GM21576 (cell line): Measurements from ENCODE around the gene BRIP1.
"Not testable (repeated sequence)": the region's sequence is repeated elsewhere in the genome, so short reads cannot be mapped to it uniquely, and the experiment has no call there.

Experiments
- ATAC-seq: cut with Tn5 transposase; IDR thresholded peaks from one replicate; pipeline ENCODE4 v1.9.1; 2021; ENCODE audit warnings: mild to moderate bottlenecking, moderate library complexity; ENCODE audit not compliant: unreplicated experiment

The BRIP1 gene

DNA sequence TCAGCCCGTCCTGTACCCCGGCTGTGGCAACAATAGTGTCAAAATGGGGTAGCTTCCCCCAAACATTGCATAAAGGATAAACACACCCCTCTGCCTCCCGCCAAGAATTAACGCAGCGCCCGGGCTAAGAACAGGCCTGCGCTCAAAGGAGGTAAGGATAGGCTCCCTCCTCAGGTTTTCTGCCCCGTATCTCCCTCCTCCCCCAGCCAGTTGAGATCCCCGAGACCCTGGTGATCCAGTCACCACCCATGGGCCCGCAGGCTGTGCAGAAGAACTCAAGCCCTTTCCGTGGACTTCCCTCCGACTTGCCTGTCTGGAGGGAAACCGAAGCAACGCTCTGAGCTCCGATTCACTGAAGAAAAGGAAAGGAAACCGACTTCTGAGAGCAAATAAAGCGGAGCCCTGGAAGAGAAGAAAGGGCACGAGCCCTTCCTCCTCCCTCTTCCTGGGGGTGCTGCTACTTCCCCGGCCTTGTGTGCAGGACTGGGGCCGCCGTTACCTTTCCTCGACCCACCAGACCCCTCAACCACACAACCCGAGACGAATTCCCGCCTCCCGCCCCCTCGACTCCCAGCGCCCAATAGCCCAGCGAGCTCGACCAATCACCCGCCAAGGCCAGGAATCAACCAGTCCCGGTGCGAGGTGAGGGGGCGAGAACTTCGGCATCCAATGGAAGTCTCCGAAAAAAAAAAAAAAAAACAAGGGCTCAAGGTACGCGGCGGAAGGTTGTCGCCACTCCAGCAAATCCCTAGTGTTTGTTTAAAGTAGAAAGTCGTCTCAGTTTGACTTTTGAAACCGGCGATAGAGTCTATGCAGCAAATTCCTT, at the start of gene BRIP1:
TSS of gene BRIP1 (minus strand) at position 554 of the 826 bp plus-strand sequence. CDS start 1,989 bp downstream, outside the sequence.
- peak; percentile 88 for ATAC-seq

- ATAC-seq = no peak
These were observed 45.1 kb upstream of the BRIP1 start for GRCh38 chr17:61908292-61909037.

DNA sequence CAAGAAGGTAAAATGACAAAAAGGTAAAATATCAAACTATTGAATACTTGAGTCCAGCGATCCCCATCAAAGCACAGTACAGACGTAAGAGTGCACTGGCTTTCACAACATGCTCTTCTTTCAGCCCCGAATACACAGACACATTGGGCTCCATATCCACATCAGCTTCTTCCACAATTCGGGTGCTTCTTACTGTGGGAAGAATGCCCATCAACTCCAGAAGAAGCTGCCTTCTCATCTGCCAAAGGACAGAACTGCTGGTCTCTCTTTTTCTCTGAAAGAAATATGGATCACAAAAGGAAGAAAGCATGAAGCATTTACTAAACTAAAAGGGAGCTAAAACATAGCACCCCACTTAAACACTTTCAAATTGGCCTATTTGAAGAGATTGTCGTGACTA, 44.0 kb upstream of the BRIP1 start:
- ATAC-seq = no peak

DNA sequence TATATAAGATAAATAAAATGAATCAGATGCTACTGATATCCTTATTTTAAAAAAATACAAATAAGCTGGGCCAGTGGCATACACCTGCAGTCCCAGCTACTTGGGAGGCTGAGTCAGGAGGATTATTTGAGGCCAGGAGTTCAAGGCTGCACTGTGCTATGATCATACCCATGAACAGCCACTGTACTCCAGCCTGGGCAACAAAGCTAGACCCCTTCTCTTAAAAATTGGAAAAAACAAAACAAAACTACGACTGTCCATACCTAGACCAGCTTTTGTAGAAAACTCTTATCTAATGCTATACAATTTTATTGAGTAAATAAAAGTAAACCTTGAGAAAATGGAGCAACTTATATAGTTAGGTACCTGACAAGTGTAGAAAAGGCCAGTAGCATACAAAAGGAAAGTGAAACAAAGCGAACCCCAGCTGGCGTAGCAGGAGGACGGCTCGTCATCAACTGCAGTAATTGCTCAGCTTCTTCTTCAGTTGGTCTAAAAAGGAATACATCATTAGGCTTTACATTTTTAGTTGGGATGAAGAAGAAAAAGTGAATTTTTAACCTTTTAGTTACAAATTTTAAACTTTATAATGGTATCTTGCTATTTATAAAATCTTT, 40.9 kb upstream of the BRIP1 start:
- no peak for ATAC-seq

GRCh38 chr17:61903251-61903650, 39.9 kb upstream of the BRIP1 start:
- ATAC-seq = no peak

- ATAC-seq = no peak
These were observed 34.3 kb upstream of the BRIP1 start for GRCh38 chr17:61897548-61898180.

GRCh38 chr17:61895391-61895790, 32.1 kb upstream of the BRIP1 start:
- no peak for ATAC-seq

DNA sequence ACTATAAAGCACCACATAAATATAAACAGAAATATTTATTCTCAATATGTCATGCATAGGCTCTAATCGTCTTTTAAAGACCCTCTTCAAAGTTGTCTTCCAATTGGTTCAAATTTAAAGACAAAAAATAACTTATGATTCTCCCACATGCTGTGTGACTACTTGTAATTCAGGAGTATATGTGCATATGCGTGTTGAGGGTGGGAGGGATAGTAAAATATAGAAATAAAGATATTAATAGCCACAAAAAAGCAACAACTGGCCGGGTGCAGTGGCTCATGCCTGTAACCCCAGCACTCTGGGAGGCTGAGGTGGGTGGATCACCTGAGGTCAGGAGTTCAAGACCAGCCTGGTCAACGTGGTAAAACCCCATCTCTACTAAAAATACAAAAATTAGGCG, 31.0 kb upstream of the BRIP1 start:
- not testable (repeated sequence) for ATAC-seq

GRCh38 chr17:61887733-61888132, 24.4 kb upstream of the BRIP1 start:
- not testable (repeated sequence) for ATAC-seq

- ATAC-seq = not testable (repeated sequence)
These were observed 22.5 kb upstream of the BRIP1 start for GRCh38 chr17:61885865-61886264.

- no peak for ATAC-seq
These were observed 21.5 kb upstream of the BRIP1 start for GRCh38 chr17:61884864-61885263.

DNA sequence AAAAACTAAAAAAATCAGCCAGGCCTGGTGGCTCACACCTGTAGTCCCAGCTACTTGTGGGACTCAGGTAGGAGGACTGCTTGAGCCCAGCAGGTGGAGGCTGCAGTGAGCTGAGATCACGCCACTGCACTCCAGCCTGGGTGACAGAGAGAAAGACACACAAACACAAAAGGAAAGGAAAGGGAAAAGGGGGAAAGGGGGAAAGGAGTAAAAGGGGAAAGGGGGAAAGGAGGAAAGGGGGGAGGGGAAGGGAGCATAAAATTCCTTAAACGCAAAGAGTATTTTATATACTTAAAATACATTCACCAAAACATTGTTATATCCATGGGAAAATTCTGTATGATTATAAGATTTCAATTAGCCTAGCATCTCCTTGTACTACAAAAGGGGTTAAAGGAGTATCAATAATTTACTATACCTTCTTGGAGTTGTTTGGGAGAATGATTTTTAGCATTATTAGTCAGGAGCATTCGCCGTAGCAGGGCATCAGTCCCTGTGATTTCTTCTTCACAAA, 17.3 kb upstream of the BRIP1 start:
- no peak for ATAC-seq

DNA sequence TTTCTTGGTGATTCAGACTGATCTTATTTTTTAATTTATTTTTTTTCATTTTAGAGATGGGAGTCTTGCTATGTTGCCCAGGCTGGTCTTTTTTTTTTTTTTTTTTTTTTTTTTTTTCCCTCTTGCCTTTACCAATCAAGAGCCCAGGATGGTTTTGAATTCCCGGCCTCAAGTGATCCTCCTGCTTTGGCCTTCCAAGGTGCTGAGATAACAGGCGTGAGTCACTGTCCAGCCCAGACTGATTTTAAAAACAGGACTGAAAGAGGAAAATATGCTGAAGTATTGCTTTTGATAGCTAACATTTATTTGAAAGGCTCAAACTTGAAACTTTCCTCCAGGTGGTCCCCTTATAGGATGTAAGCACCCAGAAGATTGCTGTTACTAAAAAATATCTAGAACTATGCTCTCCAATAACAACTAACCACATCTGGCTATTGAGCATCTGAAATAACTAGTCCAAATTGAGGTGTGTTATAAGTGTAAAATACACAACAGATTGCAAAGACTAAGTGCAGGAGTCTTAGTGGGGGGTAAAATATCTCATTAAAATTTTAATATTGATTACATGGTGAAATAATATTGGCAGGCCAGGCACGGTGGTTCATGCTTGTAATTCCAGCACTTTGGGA, 15.8 kb upstream of the BRIP1 start:
- no peak for ATAC-seq

GRCh38 chr17:61878520-61878919, 15.2 kb upstream of the BRIP1 start:
- no peak for ATAC-seq

DNA sequence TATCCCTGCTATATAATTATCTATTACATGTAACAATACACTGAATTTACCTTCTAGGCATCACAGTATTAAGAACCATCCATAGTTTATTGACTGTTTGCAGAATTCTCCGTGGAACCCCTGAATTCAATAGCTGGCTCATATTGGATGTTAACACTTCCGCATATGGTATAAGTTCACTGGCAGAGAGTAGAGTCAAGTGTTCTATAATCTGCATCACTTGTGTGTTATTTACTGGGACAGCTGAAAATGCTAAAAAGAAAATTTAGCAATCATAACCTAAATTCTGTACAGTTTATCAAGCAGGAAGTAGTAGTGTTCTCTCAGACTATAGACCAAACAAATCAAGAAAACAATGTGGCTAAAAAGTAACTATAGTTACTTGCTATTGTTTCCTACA, 14.5 kb upstream of the BRIP1 start:
- ATAC-seq = no peak

GRCh38 chr17:61875804-61876203, 12.5 kb upstream of the BRIP1 start:
- ATAC-seq = no peak

GRCh38 chr17:61875285-61875684, 12.0 kb upstream of the BRIP1 start:
- ATAC-seq = no peak

DNA sequence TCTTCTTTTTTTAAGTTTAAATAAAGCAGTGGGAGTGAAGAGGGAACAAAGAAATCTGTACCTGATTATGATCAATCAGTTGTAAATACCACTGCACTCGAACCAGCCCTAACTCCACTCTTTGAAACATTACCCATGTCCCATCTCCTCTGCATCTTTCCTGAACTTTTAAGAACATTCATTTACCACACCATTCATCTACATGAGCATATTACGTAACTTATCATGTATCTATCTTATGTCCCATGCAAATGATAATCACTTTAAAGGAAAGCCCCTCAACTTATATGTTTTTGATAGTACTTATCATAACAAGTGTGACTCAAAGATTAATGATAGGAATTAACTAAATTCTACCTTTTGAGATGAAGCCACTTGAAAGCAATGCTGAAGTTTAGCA, 10.7 kb upstream of the BRIP1 start:
- no peak for ATAC-seq

DNA sequence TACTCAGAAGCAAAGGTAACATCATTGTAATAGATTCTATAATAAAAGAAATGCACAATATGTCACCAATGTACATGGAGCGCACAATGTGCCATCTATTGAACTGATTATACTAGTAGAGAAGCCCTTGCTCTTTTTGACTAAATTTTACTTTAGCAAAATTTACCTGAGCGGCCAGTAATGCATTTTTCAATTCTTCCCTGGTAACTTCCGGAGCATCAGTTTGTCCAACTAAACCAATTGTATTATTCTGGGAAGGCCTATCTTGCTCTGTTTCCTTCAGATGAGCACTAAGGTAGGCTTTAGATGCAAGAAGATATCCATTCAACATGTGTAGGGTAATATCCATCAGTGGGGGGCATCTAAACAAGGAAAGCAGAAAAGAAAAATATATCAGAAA, 8.8 kb upstream of the BRIP1 start:
- no peak for ATAC-seq

GRCh38 chr17:61869138-61869537, 5.8 kb upstream of the BRIP1 start:
- no peak for ATAC-seq

DNA sequence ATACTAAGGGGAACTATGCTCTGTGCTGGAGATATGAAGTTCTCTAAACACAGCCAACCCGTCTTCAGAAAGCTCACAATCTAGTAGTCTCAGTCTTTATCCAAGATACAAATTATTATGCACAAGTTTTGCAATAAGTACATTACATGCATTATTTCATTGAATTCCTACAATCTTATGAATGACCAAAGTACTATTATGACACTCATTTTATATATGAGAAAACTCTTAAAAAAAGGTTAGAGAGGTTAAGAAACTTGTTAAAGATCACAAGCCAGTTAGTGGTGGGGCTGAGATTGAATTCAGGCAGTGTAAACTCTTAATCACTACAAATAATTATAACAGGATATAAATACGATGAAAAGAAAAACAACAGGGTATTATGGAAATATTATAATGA, 4.7 kb upstream of the BRIP1 start:
- ATAC-seq = no peak
